Breast epithelium (tissue), 3 donors: ENCODE measurements around the gene PGBD5.

Source experiments
- POLR2AphosphoS5 ChIP-seq, 3 donors: sonication (generic); formaldehyde crosslinking; IDR thresholded peaks; one replicate each; pipeline ENCODE4 v1.6.1; 2017; ENCODE audit warnings: antibody characterized with exemption in 3 of 3
- TF ChIP-seq, protein P1 (sequence below), 3 donors: fragments of 450-650 bp; IDR thresholded peaks; one replicate each; pipeline ENCODE4 v1.5.1; 2016 to 2017; ENCODE audit warnings: antibody characterized with exemption in 3 of 3, mild to moderate bottlenecking in 3 of 3, moderate library complexity in 3 of 3

DNA sequence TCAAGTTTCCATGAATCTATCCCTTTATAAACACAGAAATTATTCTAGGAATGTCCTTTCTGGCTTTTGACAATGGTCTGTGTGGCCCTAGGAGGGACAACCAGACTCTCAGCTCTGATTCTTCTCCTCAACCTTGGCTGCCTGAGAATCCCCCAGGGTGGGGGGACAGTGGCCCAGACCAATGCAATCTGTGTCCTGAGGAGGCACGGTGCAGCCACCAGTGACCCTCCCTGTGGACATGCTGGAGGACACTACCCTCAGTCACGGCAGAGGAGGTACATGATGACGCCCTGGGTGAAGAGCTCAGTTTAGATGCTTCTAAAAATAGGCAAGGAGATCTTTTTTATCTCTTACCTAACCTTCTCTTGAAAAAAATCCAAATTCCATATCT is 91.7 kb downstream of the PGBD5 start:
- TF ChIP-seq, protein P1, sequence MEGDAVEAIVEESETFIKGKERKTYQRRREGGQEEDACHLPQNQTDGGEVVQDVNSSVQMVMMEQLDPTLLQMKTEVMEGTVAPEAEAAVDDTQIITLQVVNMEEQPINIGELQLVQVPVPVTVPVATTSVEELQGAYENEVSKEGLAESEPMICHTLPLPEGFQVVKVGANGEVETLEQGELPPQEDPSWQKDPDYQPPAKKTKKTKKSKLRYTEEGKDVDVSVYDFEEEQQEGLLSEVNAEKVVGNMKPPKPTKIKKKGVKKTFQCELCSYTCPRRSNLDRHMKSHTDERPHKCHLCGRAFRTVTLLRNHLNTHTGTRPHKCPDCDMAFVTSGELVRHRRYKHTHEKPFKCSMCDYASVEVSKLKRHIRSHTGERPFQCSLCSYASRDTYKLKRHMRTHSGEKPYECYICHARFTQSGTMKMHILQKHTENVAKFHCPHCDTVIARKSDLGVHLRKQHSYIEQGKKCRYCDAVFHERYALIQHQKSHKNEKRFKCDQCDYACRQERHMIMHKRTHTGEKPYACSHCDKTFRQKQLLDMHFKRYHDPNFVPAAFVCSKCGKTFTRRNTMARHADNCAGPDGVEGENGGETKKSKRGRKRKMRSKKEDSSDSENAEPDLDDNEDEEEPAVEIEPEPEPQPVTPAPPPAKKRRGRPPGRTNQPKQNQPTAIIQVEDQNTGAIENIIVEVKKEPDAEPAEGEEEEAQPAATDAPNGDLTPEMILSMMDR (IDR thresholded peaks at IDR 0.05): no peak
- no peak for TF ChIP-seq POLR2AphosphoS5 (IDR thresholded peaks at IDR 0.05)
